ENCODE data around the gene SAG.

DNA sequence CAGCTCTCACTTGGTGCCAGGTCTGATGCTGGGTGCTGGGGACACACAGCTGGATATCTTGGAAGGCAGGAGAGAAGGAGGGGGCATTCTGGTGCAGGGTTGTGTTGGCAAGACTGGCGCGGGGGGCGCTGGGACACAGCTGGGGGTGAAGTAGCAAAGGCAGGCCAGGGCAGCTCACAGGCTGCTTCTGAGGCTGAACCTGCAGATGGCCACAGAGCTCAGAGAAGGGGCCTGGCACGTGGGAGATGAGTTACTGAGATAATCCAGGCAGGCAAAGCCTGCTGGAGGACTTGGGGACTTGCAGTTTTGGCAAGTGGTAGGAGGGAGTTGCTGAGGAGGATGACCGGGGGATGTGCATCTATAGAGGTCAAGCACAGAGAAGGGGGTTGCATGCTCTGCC, 30.4 kb downstream of the SAG start:
- no peak for TF ChIP-seq SP2 (CRISPR knock-in tag; IDR thresholded peaks at IDR 0.05)
- TF ChIP-seq PRDM15 (CRISPR knock-in tag; IDR thresholded peaks at IDR 0.05), result no peak
- TF ChIP-seq ZNF317 (CRISPR knock-in tag; IDR thresholded peaks at IDR 0.05), result no peak
- TF ChIP-seq ZNF790 (CRISPR knock-in tag; IDR thresholded peaks at IDR 0.05; ENCODE audit: borderline replicate concordance), result no peak
- TF ChIP-seq ZNF713 (CRISPR knock-in tag; IDR thresholded peaks at IDR 0.05), result no peak
- TF ChIP-seq, protein P1, sequence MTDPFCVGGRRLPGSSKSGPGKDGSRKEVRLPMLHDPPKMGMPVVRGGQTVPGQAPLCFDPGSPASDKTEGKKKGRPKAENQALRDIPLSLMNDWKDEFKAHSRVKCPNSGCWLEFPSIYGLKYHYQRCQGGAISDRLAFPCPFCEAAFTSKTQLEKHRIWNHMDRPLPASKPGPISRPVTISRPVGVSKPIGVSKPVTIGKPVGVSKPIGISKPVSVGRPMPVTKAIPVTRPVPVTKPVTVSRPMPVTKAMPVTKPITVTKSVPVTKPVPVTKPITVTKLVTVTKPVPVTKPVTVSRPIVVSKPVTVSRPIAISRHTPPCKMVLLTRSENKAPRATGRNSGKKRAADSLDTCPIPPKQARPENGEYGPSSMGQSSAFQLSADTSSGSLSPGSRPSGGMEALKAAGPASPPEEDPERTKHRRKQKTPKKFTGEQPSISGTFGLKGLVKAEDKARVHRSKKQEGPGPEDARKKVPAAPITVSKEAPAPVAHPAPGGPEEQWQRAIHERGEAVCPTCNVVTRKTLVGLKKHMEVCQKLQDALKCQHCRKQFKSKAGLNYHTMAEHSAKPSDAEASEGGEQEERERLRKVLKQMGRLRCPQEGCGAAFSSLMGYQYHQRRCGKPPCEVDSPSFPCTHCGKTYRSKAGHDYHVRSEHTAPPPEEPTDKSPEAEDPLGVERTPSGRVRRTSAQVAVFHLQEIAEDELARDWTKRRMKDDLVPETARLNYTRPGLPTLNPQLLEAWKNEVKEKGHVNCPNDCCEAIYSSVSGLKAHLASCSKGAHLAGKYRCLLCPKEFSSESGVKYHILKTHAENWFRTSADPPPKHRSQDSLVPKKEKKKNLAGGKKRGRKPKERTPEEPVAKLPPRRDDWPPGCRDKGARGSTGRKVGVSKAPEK (CRISPR knock-in tag; IDR thresholded peaks at IDR 0.05; ENCODE audit: borderline replicate concordance), result no peak
